Measurements from ENCODE around the gene TDRD3.

- TF ChIP-seq CTCF (conservative IDR thresholded peaks at IDR 0.05; ENCODE audit: low read depth in 2 of 2) (no peak), EZH2phosphoT487 (IDR thresholded peaks at IDR 0.05; ENCODE audit: unreplicated experiment) (no peak), POLR2AphosphoS5 (IDR thresholded peaks at IDR 0.05; ENCODE audit: low read depth) (no peak), ZNF114 (CRISPR knock-in tag; IDR thresholded peaks at IDR 0.05) (no peak), REST (IDR thresholded peaks at IDR 0.05; ENCODE audit: unreplicated experiment) (no peak), CREB1 (CRISPR knock-in tag; IDR thresholded peaks at IDR 0.05; ENCODE audit: low read depth) (no peak), EZH2 (IDR thresholded peaks at IDR 0.05; ENCODE audit: low read depth, unreplicated experiment) (no peak), STAT1 (IDR thresholded peaks at IDR 0.05; ENCODE audit: unreplicated experiment) (no peak), ETS1 (IDR thresholded peaks at IDR 0.05) (no peak), NANOG (IDR thresholded peaks at IDR 0.05; ENCODE audit: borderline replicate concordance) (no peak), JUNB (IDR thresholded peaks at IDR 0.05; ENCODE audit: unreplicated experiment) (no peak)
Observed at GRCh38 chr13:60538566-60538965, 141.5 kb downstream of the TDRD3 start.

All from GM23338 (cell line).